ENCODE measurements around the gene MTR.

- no peak for TF ChIP-seq POLR2A (IDR thresholded peaks at IDR 0.05)
- no peak for TF ChIP-seq CTCF (IDR thresholded peaks at IDR 0.05)
These were observed 63.1 kb downstream of the MTR start for GRCh38 chr1:236858165-236858564.

All from heart left ventricle (tissue), 13 donors.